ENCODE data around the gene HDAC9.
"Not testable (repeated sequence)": the region's sequence is repeated elsewhere in the genome, so short reads cannot be mapped to it uniquely, and the experiment has no call there.

HDAC9 gene

DNA sequence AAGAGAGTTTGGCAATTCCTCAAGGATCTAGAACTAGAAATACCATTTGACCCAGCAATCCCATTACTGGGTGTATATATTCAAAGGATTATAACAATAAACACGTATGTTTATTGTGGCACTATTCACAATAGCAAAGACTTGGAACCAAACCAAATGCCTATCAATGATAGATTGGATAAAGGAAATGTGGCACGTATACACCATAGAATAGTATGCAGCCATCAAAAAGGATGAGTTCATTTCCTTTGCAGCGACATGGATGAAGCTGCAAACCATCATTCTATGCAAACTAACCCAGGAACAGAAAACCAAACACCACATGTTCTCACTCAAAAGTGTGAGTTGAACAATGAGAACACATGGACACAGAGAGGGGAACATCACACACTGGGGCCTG, 537.4 kb downstream of the HDAC9 start:
- 97% methylated on average over 2 of the region's 3 CpGs for WGBS
- not testable (repeated sequence) for H3K27ac ChIP-seq (ENCODE audit: low read depth, low read length); H3K4me3 ChIP-seq (ENCODE audit: low read length); H3K36me3 ChIP-seq (ENCODE audit: insufficient read depth, low read length); H3K9me3 ChIP-seq (ENCODE audit: insufficient read depth, low read depth, low read length); H3K27me3 ChIP-seq (ENCODE audit: insufficient read depth, low read length); H3K9ac ChIP-seq (ENCODE audit: low read depth, low read length); H3K4me1 ChIP-seq (ENCODE audit: insufficient read depth, low read length)

DNA sequence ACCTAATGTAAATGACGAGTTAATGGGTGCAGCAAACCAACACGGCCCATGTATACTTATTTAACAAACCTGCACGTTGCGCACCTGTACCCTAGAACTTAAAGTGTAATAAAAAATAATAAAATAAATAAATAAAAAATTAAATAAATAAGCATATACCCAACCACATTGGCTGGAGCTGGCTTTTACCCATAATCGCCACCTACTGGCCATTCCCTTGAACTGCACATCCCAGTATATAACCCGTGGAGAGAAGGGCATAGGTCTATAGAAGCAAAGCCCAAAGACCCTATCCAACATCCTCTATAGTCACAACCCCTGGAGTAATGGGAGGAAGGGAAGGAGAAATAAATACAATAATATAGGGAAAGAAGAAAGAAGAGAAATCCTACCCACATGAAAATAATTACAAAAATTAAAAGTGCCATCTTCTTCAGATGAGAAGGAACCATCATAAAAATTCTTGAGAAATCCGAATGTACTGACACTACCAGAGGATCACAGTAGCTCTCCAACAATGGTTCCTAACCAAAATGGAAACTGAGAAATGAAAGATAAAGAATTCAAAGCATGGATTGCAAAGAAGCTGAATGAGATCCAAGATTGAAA, 556.3 kb downstream of the HDAC9 start:
- WGBS = 34% methylated on average over 3 of the region's 7 CpGs
- no peaks in the 10 kb centered on the region for H3K9me3 ChIP-seq (ENCODE audit: insufficient read depth, low read depth, low read length)

More for the DNA sequence above, 556.3 kb downstream of the HDAC9 start:
- Histone ChIP-seq H3K27me3 (ENCODE audit: insufficient read depth, low read length) (no peaks in the 10 kb centered on the region), H3K4me3 (ENCODE audit: low read length) (no peak overlapping the region), H3K27ac (ENCODE audit: low read depth, low read length) (no peak overlapping the region), H3K36me3 (ENCODE audit: insufficient read depth, low read length) (no peaks in the 10 kb centered on the region), H3K9ac (ENCODE audit: low read depth, low read length) (no peak overlapping the region), H3K4me1 (ENCODE audit: insufficient read depth, low read length) (no peaks in the 10 kb centered on the region)

All from HUES64 (cell line).